Effector memory CD4-positive, alpha-beta T cell (primary cell): Measurements from ENCODE around the gene FOXO3B.
A peak's percentile ranks its signal among the peaks of the same experiment; 100 is the strongest.
"Not testable (repeated sequence)": the region's sequence is repeated elsewhere in the genome, so short reads cannot be mapped to it uniquely, and the experiment has no call there.

Experiments
- DNase-seq, 3 donors: peaks; one replicate each; pipeline ENCODE4 v3.0.0-alpha.2; 2020
- H3K27ac ChIP-seq: 2 replicates; pipeline ENCODE4 v1.7.0; 2013; ENCODE audit warnings: mild to moderate bottlenecking, low read length, moderate library complexity; ENCODE audit not compliant: insufficient read depth, poor library complexity, severe bottlenecking
- H3K27me3 ChIP-seq: replicated peaks from 2 replicates; pipeline ENCODE4 v1.7.0; 2013; ENCODE audit warnings: mild to moderate bottlenecking, low read length; ENCODE audit not compliant: insufficient read depth, control insufficient read depth, poor library complexity, severe bottlenecking
- H3K36me3 ChIP-seq: 2 replicates; pipeline ENCODE4 v1.7.0; 2013; ENCODE audit warnings: mild to moderate bottlenecking, low read length, moderate library complexity; ENCODE audit not compliant: control insufficient read depth, insufficient read depth
- H3K4me1 ChIP-seq: 2 replicates; pipeline ENCODE4 v1.7.0; 2013; ENCODE audit warnings: low read length, mild to moderate bottlenecking; ENCODE audit not compliant: control insufficient read depth, insufficient read depth, poor library complexity, severe bottlenecking
- H3K4me3 ChIP-seq: 2 replicates; pipeline ENCODE4 v1.7.0; 2013; ENCODE audit warnings: low read length, low read depth, mild to moderate bottlenecking; ENCODE audit not compliant: insufficient read depth, poor library complexity, severe bottlenecking
- H3K9me3 ChIP-seq: 2 replicates; pipeline ENCODE4 v1.7.0; 2013; ENCODE audit warnings: mild to moderate bottlenecking, low read length, moderate library complexity; ENCODE audit not compliant: control insufficient read depth
- total RNA-seq, 3 donors: gene quantifications; one replicate each; lab custom pipeline; 2026; lab: John Stamatoyannopoulos, UW

Gene FOXO3B
- total RNA-seq = 3.9 to 9.1 (median 6.2) reads per million in 3 donors

GRCh38 chr17:18681767-18682571 lies at the start of gene FOXO3B:
TSS of gene FOXO3B (minus strand) at chr17:18682314. CDS start at chr17:18681651, 663 bp downstream.
- peak; percentile 73 to 78 (median 73) for DNase-seq
- peak within 1 kb of the TSS; percentile 58 for H3K27ac ChIP-seq
- H3K27me3 ChIP-seq, H3K9me3 ChIP-seq, H3K4me1 ChIP-seq, H3K36me3 ChIP-seq: not testable (repeated sequence)
- H3K4me3 ChIP-seq = peak within 1 kb of the TSS; percentile 54

GRCh38 chr17:18723509-18723908 lies 41.4 kb upstream of the FOXO3B start:
- H3K4me1 ChIP-seq, H3K9me3 ChIP-seq, H3K27ac ChIP-seq, H3K27me3 ChIP-seq, H3K36me3 ChIP-seq, H3K4me3 ChIP-seq, DNase-seq: not testable (repeated sequence)

GRCh38 chr17:18722612-18723011 lies 40.5 kb upstream of the FOXO3B start:
- not testable (repeated sequence) for H3K36me3 ChIP-seq, DNase-seq, H3K27me3 ChIP-seq, H3K4me3 ChIP-seq, H3K4me1 ChIP-seq, H3K9me3 ChIP-seq, H3K27ac ChIP-seq

GRCh38 chr17:18721775-18722547 lies 39.8 kb upstream of the FOXO3B start:
- not testable (repeated sequence) for H3K36me3 ChIP-seq, H3K4me3 ChIP-seq, DNase-seq, H3K9me3 ChIP-seq, H3K27ac ChIP-seq, H3K27me3 ChIP-seq, H3K4me1 ChIP-seq

GRCh38 chr17:18719428-18720110 lies 37.5 kb upstream of the FOXO3B start:
- H3K36me3 ChIP-seq, H3K9me3 ChIP-seq, H3K4me1 ChIP-seq, H3K27ac ChIP-seq, H3K4me3 ChIP-seq, DNase-seq, H3K27me3 ChIP-seq: not testable (repeated sequence)

- not testable (repeated sequence) for H3K9me3 ChIP-seq, H3K4me1 ChIP-seq, DNase-seq, H3K36me3 ChIP-seq, H3K27me3 ChIP-seq, H3K27ac ChIP-seq, H3K4me3 ChIP-seq
Observed at GRCh38 chr17:18718643-18719427, 36.7 kb upstream of the FOXO3B start.

GRCh38 chr17:18712354-18712999 lies 30.4 kb upstream of the FOXO3B start:
- not testable (repeated sequence) for H3K27ac ChIP-seq, H3K27me3 ChIP-seq, H3K9me3 ChIP-seq, H3K36me3 ChIP-seq, H3K4me1 ChIP-seq, H3K4me3 ChIP-seq
- DNase-seq = peak; percentile 21 to 39 (median 28)

GRCh38 chr17:18708215-18708614 lies 26.1 kb upstream of the FOXO3B start:
- not testable (repeated sequence) for DNase-seq, H3K27me3 ChIP-seq, H3K4me1 ChIP-seq, H3K9me3 ChIP-seq, H3K36me3 ChIP-seq, H3K27ac ChIP-seq, H3K4me3 ChIP-seq

GRCh38 chr17:18705955-18706354 lies 23.8 kb upstream of the FOXO3B start:
- not testable (repeated sequence) for H3K36me3 ChIP-seq, H3K4me1 ChIP-seq, H3K27ac ChIP-seq, H3K4me3 ChIP-seq, DNase-seq, H3K27me3 ChIP-seq, H3K9me3 ChIP-seq
